Large intestine (tissue), 3 donors: ENCODE measurements around the gene MLST8. TPM values are rescaled to one million over a fixed set of nuclear protein-coding genes. Genes with fewer than 3 reads are reported as not detected.

Experiments
- DNase-seq, 2 donors: peaks; one replicate each; pipeline versions ENCODE4 v3.0.0 to v3.0.0-alpha.2; 2013
- H3K27ac ChIP-seq: one replicate; pipeline ENCODE4 v1.5.1; 2013; ENCODE audit warnings: low read length
- H3K27me3 ChIP-seq: 2 replicates; pipeline ENCODE4 v1.6.1; 2013; ENCODE audit warnings: low read length; ENCODE audit not compliant: control insufficient read depth, insufficient read depth
- H3K36me3 ChIP-seq: 2 replicates; pipeline ENCODE4 v1.6.1; 2013; ENCODE audit warnings: low read length; ENCODE audit not compliant: control insufficient read depth, insufficient read depth
- H3K4me1 ChIP-seq: one replicate; pipeline ENCODE4 v1.6.1; 2013; ENCODE audit warnings: low read length; ENCODE audit not compliant: control insufficient read depth, insufficient read depth
- H3K4me3 ChIP-seq: one replicate; pipeline ENCODE4 v1.5.1; 2013; ENCODE audit warnings: low read length
- H3K9me3 ChIP-seq: one replicate; pipeline ENCODE4 v1.6.1; 2013; ENCODE audit warnings: mild to moderate bottlenecking, low read depth, low read length, moderate library complexity; ENCODE audit not compliant: control insufficient read depth
- whole genome bisulfite sequencing: methylation state at CpG from one replicate; pipeline ENCODE4 v1.1.5; 2013; ENCODE audit warnings: low lambda C conversion rate; ENCODE audit not compliant: insufficient coverage; 5-methylcytosine and 5-hydroxymethylcytosine counted together
- polyA plus RNA-seq: library from polyadenylated mRNA; unstranded; fragments of 120-200 nt; gene quantifications from one replicate; pipeline ENCODE4 v1.2.1, GENCODE V29; 2013

MLST8 gene
- polyA plus RNA-seq, 1 donor, result 40.0 TPM

DNA sequence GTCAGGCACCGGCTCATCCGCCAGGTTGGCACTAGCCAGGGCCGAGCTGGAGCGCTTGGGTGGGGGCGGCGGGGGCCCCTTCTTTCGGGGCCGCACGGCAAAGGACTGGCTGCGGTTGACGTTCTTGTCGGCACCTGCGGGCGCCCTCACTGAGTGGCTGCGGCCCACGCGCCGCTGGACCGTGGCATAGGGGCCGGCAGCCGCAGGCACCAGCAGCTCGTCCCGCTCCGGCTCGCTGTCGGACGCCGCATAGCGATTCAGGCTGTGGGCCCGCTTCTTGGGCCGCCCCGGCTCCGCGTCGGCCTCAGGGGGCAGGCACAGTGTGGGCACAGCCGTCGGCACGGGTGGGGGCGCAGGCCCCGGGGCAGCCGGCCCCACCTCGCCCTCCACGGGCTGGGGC lies 24.8 kb upstream of the MLST8 start:
- no peaks in the 10 kb centered on the region for H3K4me1 ChIP-seq
- H3K27me3 ChIP-seq, result no peaks in the 10 kb centered on the region
- H3K36me3 ChIP-seq, result peaks cover 21% of the 10 kb centered on the region
- no peak overlapping the region for H3K27ac ChIP-seq
- WGBS, result no CpG with 5 or more reads among the region's 43 CpGs
- DNase-seq, result no peak
- peaks cover 5% of the 10 kb centered on the region for H3K9me3 ChIP-seq
- no peak overlapping the region for H3K4me3 ChIP-seq

GRCh38 chr16:2180962-2181923 lies 24.0 kb upstream of the MLST8 start:
- no CpG with 5 or more reads among the region's 46 CpGs for WGBS
- no peak overlapping the region for H3K4me3 ChIP-seq
- peaks cover 13% of the 10 kb centered on the region for H3K36me3 ChIP-seq
- peaks cover 5% of the 10 kb centered on the region for H3K9me3 ChIP-seq
- H3K4me1 ChIP-seq, result no peaks in the 10 kb centered on the region
- no peak overlapping the region for H3K27ac ChIP-seq
- no peaks in the 10 kb centered on the region for H3K27me3 ChIP-seq
- no peak for DNase-seq

- no peaks in the 10 kb centered on the region for H3K27me3 ChIP-seq
- H3K4me3 ChIP-seq, result no peak overlapping the region
- WGBS, result no CpG with 5 or more reads among the region's 20 CpGs
- H3K4me1 ChIP-seq, result no peaks in the 10 kb centered on the region
- H3K27ac ChIP-seq, result no peak overlapping the region
- peaks cover 8% of the 10 kb centered on the region for H3K36me3 ChIP-seq
- DNase-seq, result no peak
- H3K9me3 ChIP-seq, result peaks cover 5% of the 10 kb centered on the region
Observed at GRCh38 chr16:2181952-2182351, 23.3 kb upstream of the MLST8 start.

- Histone ChIP-seq H3K4me3 (no peak overlapping the region), H3K36me3 (no peaks in the 10 kb centered on the region), H3K27ac (no peak overlapping the region), H3K27me3 (no peaks in the 10 kb centered on the region), H3K4me1 (no peaks in the 10 kb centered on the region), H3K9me3 (no peaks in the 10 kb centered on the region)
- no peak for DNase-seq
- WGBS, result no CpG with 5 or more reads among the region's 30 CpGs
Observed at GRCh38 chr16:2183671-2184070, 21.6 kb upstream of the MLST8 start.

- no CpG with 5 or more reads among the region's 19 CpGs for WGBS
Observed at GRCh38 chr16:2184346-2184745, 20.9 kb upstream of the MLST8 start.

GRCh38 chr16:2184962-2185361 lies 20.3 kb upstream of the MLST8 start:
- no CpG with 5 or more reads among the region's 20 CpGs for WGBS
- Histone ChIP-seq H3K4me1 (no peaks in the 10 kb centered on the region), H3K9me3 (no peaks in the 10 kb centered on the region), H3K4me3 (no peak overlapping the region), H3K36me3 (no peaks in the 10 kb centered on the region), H3K27ac (no peak overlapping the region), H3K27me3 (no peaks in the 10 kb centered on the region)
- no peak for DNase-seq

More at GRCh38 chr16:2184346-2184745, 20.9 kb upstream of the MLST8 start:
- no peaks in the 10 kb centered on the region for H3K4me1 ChIP-seq
- H3K27me3 ChIP-seq, result no peaks in the 10 kb centered on the region
- H3K9me3 ChIP-seq, result no peaks in the 10 kb centered on the region
- H3K4me3 ChIP-seq, result no peak overlapping the region
- H3K36me3 ChIP-seq, result no peaks in the 10 kb centered on the region
- DNase-seq, result no peak
- no peak overlapping the region for H3K27ac ChIP-seq

- H3K27ac ChIP-seq, result no peak overlapping the region
- H3K36me3 ChIP-seq, result no peaks in the 10 kb centered on the region
- no peak for DNase-seq
- no peaks in the 10 kb centered on the region for H3K4me1 ChIP-seq
- no peaks in the 10 kb centered on the region for H3K9me3 ChIP-seq
- WGBS, result no CpG with 5 or more reads among the region's 13 CpGs
- no peaks in the 10 kb centered on the region for H3K27me3 ChIP-seq
- no peak overlapping the region for H3K4me3 ChIP-seq
Observed at GRCh38 chr16:2186064-2186463, 19.2 kb upstream of the MLST8 start.

GRCh38 chr16:2186505-2186904 lies 18.7 kb upstream of the MLST8 start:
- Histone ChIP-seq H3K9me3 (no peaks in the 10 kb centered on the region), H3K27me3 (no peaks in the 10 kb centered on the region), H3K4me3 (no peak overlapping the region), H3K36me3 (no peaks in the 10 kb centered on the region), H3K4me1 (no peaks in the 10 kb centered on the region), H3K27ac (no peak overlapping the region)
- DNase-seq, result no peak
- WGBS, result no CpG with 5 or more reads among the region's 20 CpGs

GRCh38 chr16:2187212-2187611 lies 18.0 kb upstream of the MLST8 start:
- Histone ChIP-seq H3K27me3 (no peaks in the 10 kb centered on the region), H3K9me3 (no peaks in the 10 kb centered on the region), H3K4me3 (no peak overlapping the region), H3K27ac (no peak overlapping the region), H3K4me1 (no peaks in the 10 kb centered on the region), H3K36me3 (no peaks in the 10 kb centered on the region)
- DNase-seq, result no peak
- no CpG with 5 or more reads among the region's 17 CpGs for WGBS

- peaks cover under 1% of the 10 kb centered on the region for H3K27me3 ChIP-seq
- no peak overlapping the region for H3K4me3 ChIP-seq
- H3K9me3 ChIP-seq, result no peaks in the 10 kb centered on the region
- H3K36me3 ChIP-seq, result no peaks in the 10 kb centered on the region
- no peak overlapping the region for H3K27ac ChIP-seq
- no CpG with 5 or more reads among the region's 8 CpGs for WGBS
- DNase-seq, result no peak
- no peaks in the 10 kb centered on the region for H3K4me1 ChIP-seq
Observed at GRCh38 chr16:2188395-2188794, 16.9 kb upstream of the MLST8 start.
